Stimulated activated CD8-positive, alpha-beta memory T cell treated with anti-CD3 and anti-CD28 coated beads, Interleukin-15, amount 100 ng/mL, for 4 hours (primary cell): Measurements from ENCODE around the gene PLEKHA7.
"Not testable (repeated sequence)": the region's sequence is repeated elsewhere in the genome, so short reads cannot be mapped to it uniquely, and the experiment has no call there.

Experiments
- DNase-seq, 2 donors: peaks; one replicate each; pipeline ENCODE4 v3.0.0-alpha.2; 2020; ENCODE audit warnings: low read depth in 2 of 2

Gene PLEKHA7

GRCh38 chr11:17014321-17014832 lies at the start of gene PLEKHA7:
TSS of gene PLEKHA7 (minus strand) at chr11:17014414. CDS start at chr11:17014401, 13 bp downstream.
- DNase-seq = no peak

- DNase-seq = no peak
These were observed 49.2 kb upstream of the PLEKHA7 start for GRCh38 chr11:17063171-17064002.

- DNase-seq = not testable (repeated sequence)
These were observed 36.9 kb upstream of the PLEKHA7 start for GRCh38 chr11:17051146-17051545.

GRCh38 chr11:17048491-17048890 lies 34.3 kb upstream of the PLEKHA7 start:
- DNase-seq = not testable (repeated sequence)

GRCh38 chr11:17046690-17047089 lies 32.5 kb upstream of the PLEKHA7 start:
- DNase-seq = no peak

- DNase-seq = no peak
These were observed 22.7 kb upstream of the PLEKHA7 start for GRCh38 chr11:17036666-17037658.

- not testable (repeated sequence) for DNase-seq
These were observed 19.8 kb upstream of the PLEKHA7 start for GRCh38 chr11:17034027-17034426.

GRCh38 chr11:17026487-17027082 lies 12.4 kb upstream of the PLEKHA7 start:
- no peak for DNase-seq

GRCh38 chr11:17024924-17025323 lies 10.7 kb upstream of the PLEKHA7 start:
- DNase-seq = no peak

GRCh38 chr11:17021511-17021910 lies 7.3 kb upstream of the PLEKHA7 start:
- no peak for DNase-seq

- DNase-seq = no peak
These were observed 6.6 kb upstream of the PLEKHA7 start for GRCh38 chr11:17020831-17021230.

- no peak for DNase-seq
These were observed 5.0 kb upstream of the PLEKHA7 start for GRCh38 chr11:17019232-17019631.

- DNase-seq = no peak
These were observed 1.5 kb upstream of the PLEKHA7 start for GRCh38 chr11:17015627-17016126.

- no peak for DNase-seq
These were observed 816 bp upstream of the PLEKHA7 start for GRCh38 chr11:17014833-17015626.

- no peak for DNase-seq
These were observed 480 bp downstream of the PLEKHA7 start for GRCh38 chr11:17013548-17014320.

- no peak for DNase-seq
These were observed 1.3 kb downstream of the PLEKHA7 start for GRCh38 chr11:17012712-17013547.

- DNase-seq = no peak
These were observed 2.0 kb downstream of the PLEKHA7 start for GRCh38 chr11:17012179-17012578.

- no peak for DNase-seq
These were observed 3.3 kb downstream of the PLEKHA7 start for GRCh38 chr11:17010851-17011420.

- no peak for DNase-seq
These were observed 6.1 kb downstream of the PLEKHA7 start for GRCh38 chr11:17008099-17008498.
